ENCODE results near the gene KDM2B. TPM values are rescaled to one million over a fixed set of nuclear protein-coding genes. Genes with fewer than 3 reads are reported as not detected.
A peak's percentile ranks its signal among the peaks of the same experiment; 100 is the strongest.

The KDM2B gene
- total RNA-seq (2021), result 43.6 and 45.1 TPM in 2 replicates
- percentile 61 among the genes with signal in this experiment for Bru-seq, nascent RNA
- BruChase-seq, experiment 1, labeled RNA remaining after a 2-hour chase, result percentile 53 among the genes with signal in this experiment
- percentile 60 among the genes with signal in this experiment for BruChase-seq, experiment 2, labeled RNA remaining after a 6-hour chase
- long read RNA-seq, partial matches to known transcripts, result 4 of 26 reads
- long read RNA-seq, other reads (novel, unspliced or antisense), result 21 of 26 reads

DNA sequence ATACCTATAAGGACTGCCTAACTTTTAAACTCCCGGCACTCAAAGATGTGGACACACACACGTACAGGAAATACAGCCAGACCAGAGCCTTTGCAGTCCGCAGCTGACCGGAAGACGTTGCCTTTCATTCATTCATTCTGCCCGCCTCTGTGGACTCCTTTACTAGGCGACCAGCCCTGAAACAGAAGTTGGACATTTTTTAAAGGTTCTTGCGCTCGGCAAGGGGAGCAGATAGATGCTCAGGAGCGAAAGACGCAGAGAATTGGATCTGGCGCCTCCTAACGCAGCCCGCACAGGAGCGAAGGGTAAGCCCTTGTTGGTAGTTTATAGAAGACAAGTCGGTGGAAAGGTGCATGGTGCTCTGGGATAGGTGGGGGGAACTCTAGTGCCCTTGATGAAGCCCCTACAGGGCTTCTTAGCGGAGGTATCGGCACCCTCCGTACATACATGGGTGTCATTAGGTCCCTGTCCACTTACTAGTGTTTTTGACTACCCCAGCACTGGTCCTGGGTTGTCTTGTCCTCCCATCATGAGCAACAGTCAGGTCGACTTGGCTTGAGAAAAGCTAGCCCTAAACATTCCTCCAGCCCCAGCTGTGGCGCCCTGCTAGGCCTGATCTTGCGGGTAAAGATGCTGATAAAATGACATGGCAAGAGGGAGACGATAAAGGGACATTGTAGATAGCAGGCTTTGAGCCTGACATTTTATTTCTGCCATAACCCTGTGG, at the start of gene KDM2B:
KDM2B (minus strand) TSS at position 65 of the 727 bp plus-strand sequence. CDS start 112 bp downstream, outside the sequence.
- BruUV-seq (replicated peaks), result no TSS peak
- Histone ChIP-seq H3K27me3 (ENCODE audit: insufficient read depth, low read depth) (no peaks in the 10 kb centered on the region), H3K4me1 (replicated peaks; ENCODE audit: insufficient read depth) (peaks cover 30% of the 10 kb centered on the region), H3K36me3 (ENCODE audit: low read depth) (no peaks in the 10 kb centered on the region), H3K4me3 (peak within 1 kb of the TSS; percentile 86), H3K79me2 (ENCODE audit: low read depth) (peaks cover 3% of the 10 kb centered on the region; the same call in 1 of the 2 replicates), H4K20me1 (ENCODE audit: insufficient read depth) (no peaks in the 10 kb centered on the region), H2AFZ (peak within 1 kb of the TSS; percentile 84), H3K9me3 (ENCODE audit: insufficient read depth, low read depth) (no peaks in the 10 kb centered on the region), H3K27ac (no peak within 1 kb of the TSS), H3K9me2 (ENCODE audit: insufficient read depth) (no peaks in the 10 kb centered on the region), H3K4me2 (peak within 1 kb of the TSS; percentile 99), H3F3A (ENCODE audit: insufficient read depth, low read depth) (peaks cover 24% of the 10 kb centered on the region; the same call in 1 of the 2 replicates)
- intact Hi-C loops (cut with micrococcal nuclease; ENCODE audit: unreplicated experiment), result loop anchor here (5.0 kb wide), 2 partner anchors 46 to 686 kb away; partner anchors contain the start of genes ORAI1 and VPS33A
- POLR2A ChIA-PET (ENCODE audit: unreplicated experiment), result interaction anchor here (0.9 kb wide), 1 partner anchor 46 kb away, joined by 7 read pairs; no protein-coding TSS in a partner anchor
- CTCF ChIA-PET, result interaction anchor here (0.8 kb wide), 1 partner anchor 46 kb away, joined by 4 read pairs; no protein-coding TSS in a partner anchor
- no peak for DNase-seq
- TF ChIP-seq, protein P1, sequence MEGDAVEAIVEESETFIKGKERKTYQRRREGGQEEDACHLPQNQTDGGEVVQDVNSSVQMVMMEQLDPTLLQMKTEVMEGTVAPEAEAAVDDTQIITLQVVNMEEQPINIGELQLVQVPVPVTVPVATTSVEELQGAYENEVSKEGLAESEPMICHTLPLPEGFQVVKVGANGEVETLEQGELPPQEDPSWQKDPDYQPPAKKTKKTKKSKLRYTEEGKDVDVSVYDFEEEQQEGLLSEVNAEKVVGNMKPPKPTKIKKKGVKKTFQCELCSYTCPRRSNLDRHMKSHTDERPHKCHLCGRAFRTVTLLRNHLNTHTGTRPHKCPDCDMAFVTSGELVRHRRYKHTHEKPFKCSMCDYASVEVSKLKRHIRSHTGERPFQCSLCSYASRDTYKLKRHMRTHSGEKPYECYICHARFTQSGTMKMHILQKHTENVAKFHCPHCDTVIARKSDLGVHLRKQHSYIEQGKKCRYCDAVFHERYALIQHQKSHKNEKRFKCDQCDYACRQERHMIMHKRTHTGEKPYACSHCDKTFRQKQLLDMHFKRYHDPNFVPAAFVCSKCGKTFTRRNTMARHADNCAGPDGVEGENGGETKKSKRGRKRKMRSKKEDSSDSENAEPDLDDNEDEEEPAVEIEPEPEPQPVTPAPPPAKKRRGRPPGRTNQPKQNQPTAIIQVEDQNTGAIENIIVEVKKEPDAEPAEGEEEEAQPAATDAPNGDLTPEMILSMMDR (conservative IDR thresholded peaks at IDR 0.05), result no peak
- no peak for TF ChIP-seq EZH2 (IDR thresholded peaks at IDR 0.05; ENCODE audit: low read depth)

- 0 out of 2 replicates have a peak, but pooled peaks cover 4% of the 10 kb centered on the region for H4K20me1 ChIP-seq (ENCODE audit: insufficient read depth)
- H3K36me3 ChIP-seq (ENCODE audit: low read depth), result peaks cover 4% of the 10 kb centered on the region; the same call in 1 of the 2 replicates
- CTCF ChIA-PET, result interaction anchor here (0.5 to 0.7 kb wide), 3 partner anchors 44 to 237 kb away, joined by 3 to 8 read pairs (median 8); no protein-coding TSS in a partner anchor
- TF ChIP-seq, protein P1 (conservative IDR thresholded peaks at IDR 0.05), result no peak
- no peak for TF ChIP-seq EZH2 (IDR thresholded peaks at IDR 0.05; ENCODE audit: low read depth)
- H3K4me1 ChIP-seq (replicated peaks; ENCODE audit: insufficient read depth), result peaks cover 29% of the 10 kb centered on the region
- H3K27ac ChIP-seq, result no peak overlapping the region
- DNase-seq, result no peak
- no peaks in the 10 kb centered on the region for H3K9me2 ChIP-seq (ENCODE audit: insufficient read depth)
- H3K4me3 ChIP-seq, result no peak overlapping the region
- peaks cover 59% of the 10 kb centered on the region for H3K79me2 ChIP-seq (ENCODE audit: low read depth)
- intact Hi-C loops (cut with micrococcal nuclease; ENCODE audit: unreplicated experiment), result loop anchor here (5.0 kb wide), 2 partner anchors 46 to 149 kb away; partner anchors contain the start of gene KDM2B
- H3F3A ChIP-seq (ENCODE audit: insufficient read depth, low read depth), result peaks cover 19% of the 10 kb centered on the region
- POLR2A ChIA-PET (ENCODE audit: unreplicated experiment), result interaction anchor here (0.6 kb wide), 1 partner anchor 12 kb away, joined by 3 read pairs; no protein-coding TSS in a partner anchor
- H3K4me2 ChIP-seq, result peak overlapping the region; percentile 97
- H3K9me3 ChIP-seq (ENCODE audit: insufficient read depth, low read depth), result no peaks in the 10 kb centered on the region
- H3K27me3 ChIP-seq (ENCODE audit: insufficient read depth, low read depth), result no peaks in the 10 kb centered on the region
- H2AFZ ChIP-seq, result no peak overlapping the region
- no TSS peak for BruUV-seq (replicated peaks)
These were observed 47.7 kb upstream of the KDM2B start for GRCh38 chr12:121628536-121628935.

DNA sequence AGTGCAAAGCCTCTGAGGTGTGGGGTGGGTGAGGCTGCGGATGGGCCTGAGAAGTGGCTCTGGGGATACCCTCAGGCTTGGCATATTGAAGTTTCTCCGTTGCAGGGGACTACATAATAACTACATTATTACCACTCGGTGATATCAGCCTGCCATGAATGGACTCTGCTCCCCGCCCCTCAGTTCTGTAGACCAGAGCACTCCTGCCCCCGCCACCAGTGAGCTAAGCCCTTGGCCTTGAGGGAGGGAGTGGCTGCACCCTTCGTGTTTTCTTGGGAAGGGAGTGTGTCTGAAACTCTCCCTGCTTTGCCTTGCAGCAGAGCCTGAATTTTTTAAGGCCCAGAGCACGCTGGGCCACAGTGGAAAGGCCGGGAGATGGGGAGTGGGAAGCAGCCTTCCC, 47.2 kb upstream of the KDM2B start:
- Histone ChIP-seq H3K9me3 (ENCODE audit: insufficient read depth, low read depth) (no peaks in the 10 kb centered on the region), H3K79me2 (ENCODE audit: low read depth) (peaks cover 56% of the 10 kb centered on the region), H3K36me3 (ENCODE audit: low read depth) (peaks cover 4% of the 10 kb centered on the region; the same call in 1 of the 2 replicates), H3K4me1 (replicated peaks; ENCODE audit: insufficient read depth) (peaks cover 29% of the 10 kb centered on the region), H3F3A (ENCODE audit: insufficient read depth, low read depth) (peaks cover 19% of the 10 kb centered on the region), H3K4me3 (peak overlapping the region; percentile 92), H3K27me3 (ENCODE audit: insufficient read depth, low read depth) (no peaks in the 10 kb centered on the region), H4K20me1 (ENCODE audit: insufficient read depth) (0 out of 2 replicates have a peak, but pooled peaks cover 4% of the 10 kb centered on the region), H3K4me2 (peak overlapping the region; percentile 97), H3K9me2 (ENCODE audit: insufficient read depth) (no peaks in the 10 kb centered on the region), H3K27ac (0 out of 2 replicates have a peak overlapping the region, but pooled peaks have one; percentile 44), H2AFZ (no peak overlapping the region)
- ChIA-PET CTCF (interaction anchor here (0.5 to 0.7 kb wide), 3 partner anchors 41 to 237 kb away, joined by 3 to 8 read pairs (median 3); no protein-coding TSS in a partner anchor), POLR2A (ENCODE audit: unreplicated experiment) (no interaction called here)
- no peak for TF ChIP-seq EZH2 (IDR thresholded peaks at IDR 0.05; ENCODE audit: low read depth)
- TF ChIP-seq, protein P1 (conservative IDR thresholded peaks at IDR 0.05), result no peak
- no TSS peak for BruUV-seq (replicated peaks)
- peak in 1 of 2 experiments; percentile 27 for DNase-seq
- intact Hi-C loops (cut with micrococcal nuclease; ENCODE audit: unreplicated experiment), result loop anchor here (5.0 kb wide), 2 partner anchors 46 to 149 kb away; partner anchors contain the start of gene KDM2B
